HCT116 (cell line): ENCODE results near the gene RAP1B.

Experiments used
- EGR1 ChIP-seq: IDR thresholded peaks from 2 replicates; pipeline ENCODE4 v1.6.1; 2012; ENCODE audit warnings: low read depth
- POLR2A ChIP-seq: IDR thresholded peaks from 2 replicates; pipeline ENCODE4 v1.7.0; 2011; ENCODE audit warnings: borderline replicate concordance; ENCODE audit not compliant: insufficient read depth, insufficient read length; ENCODE audit errors: extremely low read depth
- POLR2AphosphoS5 ChIP-seq: IDR thresholded peaks from 2 replicates; pipeline ENCODE4 v1.6.1; 2011; ENCODE audit warnings: mild to moderate bottlenecking, low read depth, low read length, moderate library complexity
- RAD21 ChIP-seq: IDR thresholded peaks from 2 replicates; pipeline ENCODE4 v1.6.1; 2012; ENCODE audit warnings: low read depth, mild to moderate bottlenecking
- TF ChIP-seq, protein P1 (sequence below), 3 experiments: fragments of 200-600 bp in 1 of 3; sonication (generic) in 1 of 3; IDR thresholded peaks in 2 of 3; conservative IDR thresholded peaks in 1 of 3; 2 replicates each; pipeline ENCODE4 v1.5.1; 2012 to 2017; ENCODE audit warnings: low read depth in 2 of 3, low read length in 2 of 3, antibody characterized with exemption in 1 of 3, borderline replicate concordance in 1 of 3, control low read depth in 1 of 3, mild to moderate bottlenecking in 1 of 3, mixed read lengths in 1 of 3, mixed run types in 1 of 3, moderate library complexity in 1 of 3; ENCODE audit not compliant: insufficient read depth in 1 of 3
- TF ChIP-seq, protein P2 (sequence below): IDR thresholded peaks from 2 replicates; pipeline ENCODE4 v1.6.1; 2011; ENCODE audit warnings: mild to moderate bottlenecking, low read length, moderate library complexity; ENCODE audit not compliant: insufficient replicate concordance; ENCODE audit errors: extremely low read depth

DNA sequence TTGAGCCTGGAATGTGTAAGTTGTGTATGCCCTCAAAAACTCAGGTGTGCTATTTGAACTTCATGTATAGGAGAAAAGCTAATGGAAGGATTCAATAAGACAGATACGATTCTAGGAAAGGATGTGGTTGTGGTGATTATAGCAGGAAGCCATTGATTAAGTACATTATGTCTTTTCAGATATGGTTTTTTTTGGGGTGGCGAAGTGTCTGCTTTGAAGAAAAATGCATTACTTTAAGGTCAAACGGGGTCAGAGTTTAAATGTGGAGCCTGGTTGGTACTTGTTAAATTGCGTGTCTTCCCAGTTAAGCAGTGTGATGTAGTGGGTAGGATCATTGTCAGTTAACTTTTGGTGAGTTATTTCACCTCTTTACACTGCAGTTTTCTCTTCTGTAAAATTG is 63.1 kb downstream of the RAP1B start:
- TF ChIP-seq POLR2AphosphoS5 = no peak
- TF ChIP-seq, protein P1, sequence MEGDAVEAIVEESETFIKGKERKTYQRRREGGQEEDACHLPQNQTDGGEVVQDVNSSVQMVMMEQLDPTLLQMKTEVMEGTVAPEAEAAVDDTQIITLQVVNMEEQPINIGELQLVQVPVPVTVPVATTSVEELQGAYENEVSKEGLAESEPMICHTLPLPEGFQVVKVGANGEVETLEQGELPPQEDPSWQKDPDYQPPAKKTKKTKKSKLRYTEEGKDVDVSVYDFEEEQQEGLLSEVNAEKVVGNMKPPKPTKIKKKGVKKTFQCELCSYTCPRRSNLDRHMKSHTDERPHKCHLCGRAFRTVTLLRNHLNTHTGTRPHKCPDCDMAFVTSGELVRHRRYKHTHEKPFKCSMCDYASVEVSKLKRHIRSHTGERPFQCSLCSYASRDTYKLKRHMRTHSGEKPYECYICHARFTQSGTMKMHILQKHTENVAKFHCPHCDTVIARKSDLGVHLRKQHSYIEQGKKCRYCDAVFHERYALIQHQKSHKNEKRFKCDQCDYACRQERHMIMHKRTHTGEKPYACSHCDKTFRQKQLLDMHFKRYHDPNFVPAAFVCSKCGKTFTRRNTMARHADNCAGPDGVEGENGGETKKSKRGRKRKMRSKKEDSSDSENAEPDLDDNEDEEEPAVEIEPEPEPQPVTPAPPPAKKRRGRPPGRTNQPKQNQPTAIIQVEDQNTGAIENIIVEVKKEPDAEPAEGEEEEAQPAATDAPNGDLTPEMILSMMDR (IDR thresholded peaks at IDR 0.05 in 2 of 3, conservative IDR thresholded peaks at IDR 0.05 in 1 of 3; ENCODE audit: borderline replicate concordance in 1 of 3, insufficient read depth in 1 of 3, low read depth in 2 of 3, low read length in 2 of 3) = no peak
- no peak for TF ChIP-seq RAD21
- TF ChIP-seq EGR1 = no peak
- no peak for TF ChIP-seq POLR2A
- TF ChIP-seq, protein P2, sequence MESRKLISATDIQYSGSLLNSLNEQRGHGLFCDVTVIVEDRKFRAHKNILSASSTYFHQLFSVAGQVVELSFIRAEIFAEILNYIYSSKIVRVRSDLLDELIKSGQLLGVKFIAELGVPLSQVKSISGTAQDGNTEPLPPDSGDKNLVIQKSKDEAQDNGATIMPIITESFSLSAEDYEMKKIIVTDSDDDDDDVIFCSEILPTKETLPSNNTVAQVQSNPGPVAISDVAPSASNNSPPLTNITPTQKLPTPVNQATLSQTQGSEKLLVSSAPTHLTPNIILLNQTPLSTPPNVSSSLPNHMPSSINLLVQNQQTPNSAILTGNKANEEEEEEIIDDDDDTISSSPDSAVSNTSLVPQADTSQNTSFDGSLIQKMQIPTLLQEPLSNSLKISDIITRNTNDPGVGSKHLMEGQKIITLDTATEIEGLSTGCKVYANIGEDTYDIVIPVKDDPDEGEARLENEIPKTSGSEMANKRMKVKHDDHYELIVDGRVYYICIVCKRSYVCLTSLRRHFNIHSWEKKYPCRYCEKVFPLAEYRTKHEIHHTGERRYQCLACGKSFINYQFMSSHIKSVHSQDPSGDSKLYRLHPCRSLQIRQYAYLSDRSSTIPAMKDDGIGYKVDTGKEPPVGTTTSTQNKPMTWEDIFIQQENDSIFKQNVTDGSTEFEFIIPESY = no peak
